Caco-2 (cell line): ENCODE data around the gene MCAM. TPM values are rescaled to one million over a fixed set of nuclear protein-coding genes. Genes with fewer than 3 reads are reported as not detected.

Experiments
- BruUV-seq: library from RNA; stranded (reverse); fragments of 400-500 nt; replicated peaks from 2 replicates; lab custom pipeline; 2021; lab: Mats Ljungman, UMichigan
- CTCF ChIA-PET: fragments of 300-600 bp; sonication (Branson Sonifier 250); formaldehyde crosslinking; loops from one replicate; lab custom pipeline; 2022; ENCODE audit warnings: antibody characterized with exemption; lab: Charles Lee
- POLR2A ChIA-PET: fragments of 300-600 bp; sonication (Branson Sonifier 250); formaldehyde crosslinking; loops from one replicate; lab custom pipeline; 2022; ENCODE audit warnings: antibody characterized with exemption; lab: Charles Lee
- DNase-seq, 2 experiments: peaks; one replicate each; pipeline versions ENCODE4 v3.0.0 to v3.0.0-alpha.2; 2020 to 2022
- H3K27me3 ChIP-seq: replicated peaks from 2 replicates; pipeline ENCODE4 v1.6.0; 2011; ENCODE audit warnings: low read length; ENCODE audit not compliant: control insufficient read depth, insufficient read depth
- H3K36me3 ChIP-seq: 2 replicates; pipeline ENCODE4 v1.5.1; 2011; ENCODE audit warnings: low read length; ENCODE audit not compliant: control insufficient read depth, insufficient read depth
- H3K4me1 ChIP-seq: fragments of 250-450 bp; sonication (Bioruptor Pico); 2 replicates; pipeline ENCODE4 v1.5.1; 2020; ENCODE audit warnings: mild to moderate bottlenecking
- H3K4me3 ChIP-seq: 2 replicates; pipeline ENCODE4 v1.5.1; 2011; ENCODE audit warnings: low read depth, mild to moderate bottlenecking, control low read depth, low read length
- H3K9me3 ChIP-seq: fragments of 250-450 bp; sonication (Bioruptor Pico); 2 replicates; pipeline ENCODE4 v1.5.1; 2020; ENCODE audit warnings: mild to moderate bottlenecking, moderate library complexity
- H3K27ac Mint-ChIP-seq: one replicate; pipeline ENCODE4 v1.8.0; 2022; ENCODE audit warnings: mixed read lengths; ENCODE audit not compliant: unreplicated experiment
- H3K27me3 Mint-ChIP-seq: one replicate; pipeline ENCODE4 v1.8.0; 2022; ENCODE audit warnings: mixed read lengths; ENCODE audit not compliant: insufficient read depth, unreplicated experiment
- H3K36me3 Mint-ChIP-seq: one replicate; pipeline ENCODE4 v1.8.0; 2022; ENCODE audit warnings: mild to moderate bottlenecking, mixed read lengths; ENCODE audit not compliant: insufficient read depth, unreplicated experiment
- H3K4me1 Mint-ChIP-seq: one replicate; pipeline ENCODE4 v1.8.0; 2022; ENCODE audit warnings: low read depth, mixed read lengths; ENCODE audit not compliant: unreplicated experiment
- H3K4me3 Mint-ChIP-seq: one replicate; pipeline ENCODE4 v1.8.0; 2022; ENCODE audit warnings: mild to moderate bottlenecking, moderate library complexity, mixed read lengths; ENCODE audit not compliant: unreplicated experiment
- H3K9me3 Mint-ChIP-seq: one replicate; pipeline ENCODE4 v1.8.0; 2022; ENCODE audit warnings: mixed read lengths; ENCODE audit not compliant: unreplicated experiment
- intact Hi-C: fragments of 100-400 bp; cut with micrococcal nuclease; formaldehyde crosslinking; loops from one replicate; pipeline ENCODE4 v1.10.0; 2022; ENCODE audit not compliant: unreplicated experiment
- total RNA-seq: library from RNA; stranded (reverse); gene quantifications from 2 replicates; pipeline ENCODE4 v1.2.3, GENCODE V29; 2022
- TF ChIP-seq, protein P1 (sequence below), 2 experiments: fragments of 200-600 bp in 1 of 2; IDR thresholded peaks; 1 replicate in 1 of 2; 2 replicates in 1 of 2; pipeline versions ENCODE4 v1.5.1 to v1.8.0; 2011 to 2022; ENCODE audit warnings: antibody characterized with exemption in 1 of 2, control low read depth in 1 of 2, inconsistent platforms in 1 of 2, low read depth in 1 of 2, low read length in 1 of 2, mild to moderate bottlenecking in 1 of 2, moderate library complexity in 1 of 2; ENCODE audit not compliant: insufficient read depth in 1 of 2, severe bottlenecking in 1 of 2, unreplicated experiment in 1 of 2

Gene MCAM
- total RNA-seq, 1 experiment from 2014 or later = 9.8 TPM

DNA sequence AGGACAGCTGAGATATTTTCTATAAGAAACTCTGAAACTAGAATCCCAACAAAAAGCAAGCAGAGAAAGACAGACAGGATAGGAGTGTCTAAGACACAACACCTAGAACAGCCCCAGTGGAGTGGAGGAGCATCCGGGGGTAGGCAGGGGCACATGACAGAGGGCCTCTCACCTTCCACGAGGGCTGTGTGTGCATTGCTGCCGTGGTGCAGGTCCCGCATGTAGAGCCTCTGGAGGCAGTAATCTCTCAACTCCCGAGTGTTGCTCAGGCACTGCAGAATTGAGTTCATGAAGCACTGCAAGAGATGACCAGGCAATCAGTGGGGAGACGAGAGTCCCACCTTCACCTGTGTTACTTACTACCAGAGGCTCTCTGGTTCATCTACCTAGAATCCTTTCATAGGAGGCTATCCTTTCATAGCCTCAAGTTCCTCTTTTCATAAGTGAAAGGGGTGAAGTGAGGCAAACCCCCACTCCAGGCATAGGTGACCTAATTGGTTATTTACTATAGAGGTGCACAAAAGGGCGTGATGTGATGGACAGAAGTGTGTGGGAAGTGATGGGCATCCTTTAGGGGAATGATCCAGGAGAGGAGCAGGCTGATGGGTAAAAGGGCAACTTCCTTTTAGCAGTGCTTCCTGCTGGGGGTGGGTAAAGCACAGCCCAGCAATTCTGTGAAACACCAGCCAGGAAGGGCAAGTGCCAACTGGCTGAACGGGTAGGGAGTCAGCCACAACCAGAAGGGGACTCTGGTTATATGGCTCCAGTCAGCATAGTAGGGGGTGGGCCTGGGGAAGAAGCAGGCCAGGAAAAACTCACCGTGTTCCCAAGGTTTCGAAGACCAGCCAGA is 42.7 kb upstream of the MCAM start:
- no TSS peak for BruUV-seq
- peaks cover 35% of the 10 kb centered on the region for H3K36me3 Mint-ChIP-seq
- TF ChIP-seq, protein P1, sequence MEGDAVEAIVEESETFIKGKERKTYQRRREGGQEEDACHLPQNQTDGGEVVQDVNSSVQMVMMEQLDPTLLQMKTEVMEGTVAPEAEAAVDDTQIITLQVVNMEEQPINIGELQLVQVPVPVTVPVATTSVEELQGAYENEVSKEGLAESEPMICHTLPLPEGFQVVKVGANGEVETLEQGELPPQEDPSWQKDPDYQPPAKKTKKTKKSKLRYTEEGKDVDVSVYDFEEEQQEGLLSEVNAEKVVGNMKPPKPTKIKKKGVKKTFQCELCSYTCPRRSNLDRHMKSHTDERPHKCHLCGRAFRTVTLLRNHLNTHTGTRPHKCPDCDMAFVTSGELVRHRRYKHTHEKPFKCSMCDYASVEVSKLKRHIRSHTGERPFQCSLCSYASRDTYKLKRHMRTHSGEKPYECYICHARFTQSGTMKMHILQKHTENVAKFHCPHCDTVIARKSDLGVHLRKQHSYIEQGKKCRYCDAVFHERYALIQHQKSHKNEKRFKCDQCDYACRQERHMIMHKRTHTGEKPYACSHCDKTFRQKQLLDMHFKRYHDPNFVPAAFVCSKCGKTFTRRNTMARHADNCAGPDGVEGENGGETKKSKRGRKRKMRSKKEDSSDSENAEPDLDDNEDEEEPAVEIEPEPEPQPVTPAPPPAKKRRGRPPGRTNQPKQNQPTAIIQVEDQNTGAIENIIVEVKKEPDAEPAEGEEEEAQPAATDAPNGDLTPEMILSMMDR (IDR thresholded peaks at IDR 0.05; ENCODE audit: insufficient read depth in 1 of 2, low read depth in 1 of 2, low read length in 1 of 2, severe bottlenecking in 1 of 2, unreplicated experiment in 1 of 2) = no peak
- CTCF ChIA-PET = interaction anchor here (2.9 kb wide), 1 partner anchor 21 kb away, joined by 91 read pairs; the partner anchor contains the start of gene C1QTNF5
- H3K36me3 ChIP-seq = peaks cover 6% of the 10 kb centered on the region; the same call in 1 of the 2 replicates
- H3K27ac Mint-ChIP-seq = peak overlapping the region; percentile 4
- H3K9me3 ChIP-seq = no peaks in the 10 kb centered on the region
- no peaks in the 10 kb centered on the region for H3K9me3 Mint-ChIP-seq
- no peaks in the 10 kb centered on the region for H3K27me3 Mint-ChIP-seq
- no peak for DNase-seq
- H3K4me3 Mint-ChIP-seq = no peak overlapping the region
- POLR2A ChIA-PET = no interaction called here
- peaks cover 28% of the 10 kb centered on the region for H3K4me1 Mint-ChIP-seq
- H3K27me3 ChIP-seq = no peaks in the 10 kb centered on the region
- no peak overlapping the region for H3K4me3 ChIP-seq
- H3K4me1 ChIP-seq = peaks cover 35% of the 10 kb centered on the region
- intact Hi-C loops = no loop called here

DNA sequence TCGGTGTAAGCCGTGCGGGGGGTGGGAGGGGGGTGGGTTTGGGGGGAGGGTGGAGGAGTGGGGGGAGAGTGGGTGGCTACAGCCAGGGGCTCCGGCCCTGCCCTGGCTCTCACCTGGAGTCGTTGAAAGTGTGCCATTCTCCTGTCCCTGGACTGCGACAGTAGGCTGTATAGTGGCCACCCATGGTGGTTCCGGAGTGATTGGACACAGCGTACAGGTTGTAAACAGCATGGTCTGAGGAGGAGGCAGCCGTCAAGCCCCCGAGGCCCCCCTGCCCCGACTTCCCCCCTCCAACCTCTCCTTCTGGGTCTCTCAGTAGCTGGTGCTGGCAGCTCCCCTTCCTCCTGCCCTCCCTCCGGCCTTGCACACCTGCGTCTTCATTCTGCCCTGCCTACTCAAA is 40.1 kb upstream of the MCAM start:
- H3K4me1 Mint-ChIP-seq = peaks cover 22% of the 10 kb centered on the region
- H3K27ac Mint-ChIP-seq = no peak overlapping the region
- no peak overlapping the region for H3K4me3 ChIP-seq

DNA sequence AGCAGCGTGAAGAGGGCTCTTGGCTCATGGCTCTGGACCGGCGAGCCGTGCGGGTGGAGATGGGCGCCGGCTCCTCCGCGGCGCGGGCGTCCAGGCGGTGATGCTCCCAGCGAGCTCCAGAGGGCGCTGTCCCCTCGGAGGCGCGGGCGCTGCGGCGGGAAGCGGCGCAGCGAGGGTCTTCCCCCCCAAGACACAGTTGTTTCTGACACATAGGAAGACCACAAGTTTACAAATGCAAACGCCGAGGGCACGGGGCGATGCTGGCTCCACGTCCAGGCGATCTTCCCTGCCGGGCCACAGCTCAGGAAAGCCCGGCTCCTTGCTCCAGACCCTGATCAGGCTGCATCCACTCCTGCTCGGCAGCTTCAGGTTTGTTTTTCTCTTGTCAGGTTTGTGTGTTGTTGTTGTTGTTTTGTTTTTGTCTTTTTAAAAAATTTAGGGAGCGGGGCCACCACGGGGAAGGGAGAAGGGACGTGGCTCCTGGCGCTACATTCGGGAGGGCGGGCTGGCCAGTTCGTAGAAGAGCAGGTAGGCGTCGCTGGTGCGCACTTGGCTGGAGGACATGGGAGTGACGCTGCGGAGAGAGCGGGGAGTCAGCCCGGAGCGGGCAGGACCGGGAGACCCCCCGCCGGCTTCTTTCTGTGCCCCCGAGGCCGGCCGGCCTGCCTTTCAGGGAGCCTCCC is 39.6 kb upstream of the MCAM start:
- H3K27ac Mint-ChIP-seq = no peak overlapping the region
- Histone ChIP-seq H3K4me3 (no peak overlapping the region), H3K27me3 (no peaks in the 10 kb centered on the region), H3K36me3 (peaks cover 6% of the 10 kb centered on the region; the same call in 1 of the 2 replicates), H3K9me3 (no peaks in the 10 kb centered on the region), H3K4me1 (peaks cover 19% of the 10 kb centered on the region)
- peaks cover under 1% of the 10 kb centered on the region for H3K27me3 Mint-ChIP-seq
- H3K9me3 Mint-ChIP-seq = no peaks in the 10 kb centered on the region
- H3K4me3 Mint-ChIP-seq = no peak overlapping the region
- peaks cover 16% of the 10 kb centered on the region for H3K4me1 Mint-ChIP-seq
- ChIA-PET POLR2A (no interaction called here), CTCF (interaction anchor here (0.6 to 1.8 kb wide), 9 partner anchors 14 to 82 kb away, joined by 3 to 7 read pairs (median 3); partner anchors contain the start of gene USP2)
- no peak for DNase-seq
- TF ChIP-seq, protein P1 (IDR thresholded peaks at IDR 0.05; ENCODE audit: insufficient read depth in 1 of 2, low read depth in 1 of 2, low read length in 1 of 2, severe bottlenecking in 1 of 2, unreplicated experiment in 1 of 2) = peak in 1 of 2 experiments; percentile 80
- no TSS peak for BruUV-seq
- peaks cover 35% of the 10 kb centered on the region for H3K36me3 Mint-ChIP-seq
- intact Hi-C loops = no loop called here

More for the DNA sequence above, 40.1 kb upstream of the MCAM start:
- H3K36me3 Mint-ChIP-seq = peaks cover 35% of the 10 kb centered on the region
- TF ChIP-seq, protein P1 (IDR thresholded peaks at IDR 0.05; ENCODE audit: insufficient read depth in 1 of 2, low read depth in 1 of 2, low read length in 1 of 2, severe bottlenecking in 1 of 2, unreplicated experiment in 1 of 2) = no peak
- Histone ChIP-seq H3K27me3 (no peaks in the 10 kb centered on the region), H3K4me1 (peaks cover 25% of the 10 kb centered on the region), H3K9me3 (no peaks in the 10 kb centered on the region), H3K36me3 (peaks cover 6% of the 10 kb centered on the region; the same call in 1 of the 2 replicates)
- H3K4me3 Mint-ChIP-seq = no peak overlapping the region
- ChIA-PET POLR2A (no interaction called here), CTCF (interaction anchor here (0.6 to 0.7 kb wide), 3 partner anchors 18 to 58 kb away, joined by 4 to 7 read pairs (median 4); no protein-coding TSS in a partner anchor)
- intact Hi-C loops = no loop called here
- H3K9me3 Mint-ChIP-seq = no peaks in the 10 kb centered on the region
- BruUV-seq = no TSS peak
- no peaks in the 10 kb centered on the region for H3K27me3 Mint-ChIP-seq
- no peak for DNase-seq
